Smooth muscle cell of the pulmonary artery (primary cell): ENCODE measurements around the gene FXR1. TPM values are rescaled to one million over a fixed set of nuclear protein-coding genes. Genes with fewer than 3 reads are reported as not detected.

ENCODE experiments used
- total RNA-seq: library from RNA; depleted of rRNA; stranded (reverse); fragments of >200 nt; gene quantifications from 2 replicates; pipeline ENCODE4 v1.2.3, GENCODE V29; 2014

The FXR1 gene
- 172 and 193 TPM in 2 replicates for total RNA-seq

GRCh38 chr3:180912304-180913296 is at the start of gene FXR1:
FXR1 (plus strand) TSS chr3:180912670; CDS start chr3:180912686, 16 bp downstream.

GRCh38 chr3:180989291-180990163 is 77.1 kb downstream of the FXR1 start, which contains the start of gene DNAJC19:
DNAJC19 (minus strand) TSS chr3:180989736; CDS start chr3:180989602, 134 bp downstream.

Other genes starting within 250 kb of the FXR1 start
- not detected in 2 replicates for gene CCDC39, start 233.2 kb upstream of the FXR1 start, total RNA-seq
- 18.3 and 24.4 TPM in 2 replicates for gene DNAJC19, start 77.1 kb downstream of the FXR1 start, total RNA-seq